K562 (cell line): ENCODE data around the gene PAIP1. TPM values are rescaled to one million over a fixed set of nuclear protein-coding genes. Genes with fewer than 3 reads are reported as not detected.
A peak's percentile ranks its signal among the peaks of the same experiment; 100 is the strongest.

ENCODE experiments used
- CBX8 ChIP-seq: fragments of 200-600 bp; sonication (generic); IDR thresholded peaks from 2 replicates; pipeline ENCODE4 v1.6.1; 2012; ENCODE audit warnings: borderline replicate concordance, mixed run types, low read depth, mild to moderate bottlenecking, moderate library complexity, mixed read lengths, low read length, control low read depth, inconsistent platforms; ENCODE audit not compliant: poor library complexity, severe bottlenecking; ENCODE audit errors: extremely low read depth
- CREB3 ChIP-seq: fragments of 450-650 bp; conservative IDR thresholded peaks from 2 replicates; pipeline ENCODE4 v1.6.1; 2016; ENCODE audit warnings: missing genetic modification characterization, low read depth, mild to moderate bottlenecking, missing compliant biosample characterization, moderate library complexity
- DEAF1 ChIP-seq: fragments of 450-650 bp; formaldehyde crosslinking; IDR thresholded peaks from 2 replicates; pipeline ENCODE4 v1.4.0; 2020; ENCODE audit warnings: mild to moderate bottlenecking, moderate library complexity
- DMBX1 ChIP-seq: fragments of 250-450 bp; sonication (Bioruptor Pico); IDR thresholded peaks from 2 replicates; pipeline ENCODE4 v1.8.0; 2022; ENCODE audit warnings: inconsistent platforms, mild to moderate bottlenecking, moderate library complexity, borderline replicate concordance
- HNRNPH1 ChIP-seq: fragments of 200-400 bp; formaldehyde crosslinking; optimal IDR thresholded peaks from 2 replicates; pipeline ENCODE3; 2017; ENCODE audit warnings: low read depth, mild to moderate bottlenecking, low read length, moderate library complexity
- MTA3 ChIP-seq: fragments of 450-650 bp; formaldehyde crosslinking; IDR thresholded peaks from 2 replicates; pipeline ENCODE4 v1.6.1; 2017; ENCODE audit warnings: mild to moderate bottlenecking, borderline replicate concordance
- NELFE ChIP-seq: IDR thresholded peaks from 2 replicates; pipeline ENCODE4 v1.6.1; 2011; ENCODE audit warnings: mild to moderate bottlenecking; ENCODE audit not compliant: insufficient read depth, insufficient read length
- NONO ChIP-seq, 2 experiments: fragments of 200-400 bp in 1 of 2; fragments of 450-650 bp in 1 of 2; formaldehyde crosslinking in 1 of 2; IDR thresholded peaks; 2 replicates each; pipeline ENCODE4 v1.6.1; 2017; ENCODE audit warnings: low read depth in 2 of 2, mild to moderate bottlenecking in 2 of 2, moderate library complexity in 2 of 2, low read length in 1 of 2
- NR2C1 ChIP-seq, 2 experiments: fragments of 450-650 bp; IDR thresholded peaks; 2 replicates each; pipeline ENCODE4 v1.6.1; 2017; ENCODE audit warnings: mild to moderate bottlenecking in 2 of 2, antibody characterized with exemption in 1 of 2, inconsistent platforms in 1 of 2, missing compliant biosample characterization in 1 of 2, missing genetic modification characterization in 1 of 2
- PCBP1 ChIP-seq: fragments of 200-400 bp; formaldehyde crosslinking; IDR thresholded peaks from 2 replicates; pipeline ENCODE4 v1.6.1; 2018; ENCODE audit warnings: mild to moderate bottlenecking, low read depth, low read length; ENCODE audit not compliant: poor library complexity, severe bottlenecking
- POLR3G ChIP-seq: IDR thresholded peaks from 2 replicates; pipeline ENCODE4 v1.6.1; 2011; ENCODE audit not compliant: insufficient read length, insufficient replicate concordance; ENCODE audit errors: extremely low read depth
- RBM15 ChIP-seq: fragments of 200-400 bp; formaldehyde crosslinking; IDR thresholded peaks from 2 replicates; pipeline ENCODE4 v1.6.1; 2018; ENCODE audit warnings: mild to moderate bottlenecking, low read length, moderate library complexity; ENCODE audit not compliant: insufficient read depth
- RFX7 ChIP-seq: fragments of 250-450 bp; sonication (Bioruptor Pico); IDR thresholded peaks from 2 replicates; pipeline ENCODE4 v1.5.1; 2021; ENCODE audit warnings: mild to moderate bottlenecking
- SETDB1 ChIP-seq: IDR thresholded peaks from one replicate; pipeline ENCODE4 v1.6.1; 2012; ENCODE audit warnings: low read length, control low read depth, inconsistent platforms
- SP2 ChIP-seq: IDR thresholded peaks from 2 replicates; pipeline ENCODE4 v1.6.1; 2011; ENCODE audit warnings: mild to moderate bottlenecking, low read depth, low read length, moderate library complexity; ENCODE audit not compliant: poor library complexity, severe bottlenecking; ENCODE audit errors: extremely low read depth
- TGIF2 ChIP-seq: sonication (generic); formaldehyde crosslinking; IDR thresholded peaks from 2 replicates; pipeline ENCODE4 v1.8.1; 2022; ENCODE audit warnings: mild to moderate bottlenecking, missing genetic modification reagents, moderate library complexity
- ZBTB7A ChIP-seq: IDR thresholded peaks from 2 replicates; pipeline ENCODE4 v1.6.1; 2011; ENCODE audit warnings: low read depth, mild to moderate bottlenecking, low read length, moderate library complexity, borderline replicate concordance; ENCODE audit not compliant: control insufficient read depth
- ZNF140 ChIP-seq: fragments of 250-450 bp; sonication (Bioruptor Pico); IDR thresholded peaks from 2 replicates; pipeline ENCODE4 v1.8.0; 2021; ENCODE audit warnings: moderate library complexity, mild to moderate bottlenecking, inconsistent platforms
- ZNF239 ChIP-seq: fragments of 250-450 bp; sonication (Bioruptor Pico); IDR thresholded peaks from 2 replicates; pipeline ENCODE4 v1.4.0; 2020; ENCODE audit warnings: mild to moderate bottlenecking
- ZNF253 ChIP-seq: fragments of 250-450 bp; sonication (Bioruptor Pico); conservative IDR thresholded peaks from 2 replicates; pipeline ENCODE4 v1.6.1; 2021; ENCODE audit warnings: mild to moderate bottlenecking
- ZNF512 ChIP-seq: IDR thresholded peaks from 2 replicates; pipeline ENCODE4 v1.6.1; 2016; ENCODE audit warnings: missing genetic modification characterization, missing compliant biosample characterization
- polyA plus RNA-seq, 8 experiments: library from polyadenylated mRNA; depleted of rRNA in 4 of 8; stranded (reverse) in 5 of 8; unstranded in 3 of 8; fragments of >200 nt; fragmentation: Nextera tagmentation in 2 of 8; fragmentation: Illumina TruSeq in 1 of 8; extraction: Ambion mirVana in 2 of 8; extraction: Trizol in 1 of 8; gene quantifications; 2 replicates each; pipeline versions ENCODE4 v1.2.1 to v1.2.3, GENCODE V29; 2011 to 2014; ENCODE audit warnings: inconsistent platforms in 1 of 8, missing spikeins in 1 of 8
- total RNA-seq, 7 experiments: library from RNA; depleted of rRNA in 6 of 7; stranded (reverse); fragments of >200 nt in 6 of 7; fragmentation: Illumina TruSeq in 2 of 7; extraction: Trizol in 2 of 7; gene quantifications; 2 replicates each; pipeline versions ENCODE4 v1.2.1 to v1.2.3, GENCODE V29; 2011 to 2021; ENCODE audit warnings: low replicate concordance in 1 of 7

PAIP1 gene
- total and polyA plus RNA-seq, 9 of the 15 experiments (the other 6 are each of a cell fraction or from before 2014, with no cell fraction given) = 51.7 to 181 (median 102) TPM

GRCh38 chr5:43602461-43603343 lies 45.8 kb upstream of the PAIP1 start, which contains the start of gene NNT (continued):
- TF ChIP-seq POLR3G = no peak
- TF ChIP-seq HNRNPH1 = no peak
- TF ChIP-seq ZNF512 = no peak
- no peak for TF ChIP-seq NR2C1 (IDR thresholded peaks at IDR 0.05)
- TF ChIP-seq NR2C1 (tag; IDR thresholded peaks at IDR 0.05) = 0 out of 2 replicates have a peak, but pooled peaks have one; percentile 44
- no peak for TF ChIP-seq DMBX1
- TF ChIP-seq CBX8 = no peak
- TF ChIP-seq SETDB1 = no peak
- TF ChIP-seq RFX7 = no peak
- TF ChIP-seq PCBP1 = no peak
- peak; percentile 12; the same call in 1 of the 2 replicates for TF ChIP-seq MTA3
- TF ChIP-seq ZNF253 (CRISPR knock-in tag) = no peak
- TF ChIP-seq NELFE = no peak
- no peak for TF ChIP-seq ZNF239 (CRISPR knock-in tag)
- peak; percentile 43 to 66; a peak in 1 of 4 replicates for TF ChIP-seq NONO (IDR thresholded peaks at IDR 0.05; ENCODE audit: low read depth in 2 of 2, low read length in 1 of 2)
- peak; percentile 81 for TF ChIP-seq ZBTB7A
- TF ChIP-seq ZNF140 (CRISPR knock-in tag) = no peak
- TF ChIP-seq CREB3 (tag) = no peak
- TF ChIP-seq SP2 = no peak
- TF ChIP-seq TGIF2 = no peak
- TF ChIP-seq DEAF1 (CRISPR knock-in tag) = no peak
- no peak for TF ChIP-seq RBM15
